H1 (cell line): ENCODE measurements around the gene KLHL3. TPM values are rescaled to one million over a fixed set of nuclear protein-coding genes. Genes with fewer than 3 reads are reported as not detected.

Experiments used
- TBP ChIP-seq: IDR thresholded peaks from 2 replicates; pipeline ENCODE4 v1.6.1; 2011; ENCODE audit warnings: low read depth, low read length, improper control_type of control experiment
- polyA plus RNA-seq, 7 experiments: library from polyadenylated mRNA; depleted of rRNA in 3 of 7; stranded (reverse) in 5 of 7; unstranded in 2 of 7; fragments of >200 nt in 5 of 7; fragments of 200-250 nt in 2 of 7; gene quantifications; 1 replicate in 5 of 7; 2 replicates in 1 of 7; 4 replicates in 1 of 7; pipeline versions ENCODE4 v1.2.1 to v1.2.3, GENCODE V29; 2011 to 2013; ENCODE audit warnings: missing spikeins in 2 of 7, mixed read lengths in 2 of 7
- total RNA-seq: library from RNA; stranded (reverse); fragmentation: NEBNext Ultra II Directional; extraction: Animal tissue kit (Norgen Biotek cat#: 25700); gene quantifications from 2 replicates; pipeline ENCODE4 v1.2.1, GENCODE V29; 2021

The KLHL3 gene
- total and polyA plus RNA-seq, 2 of the 8 experiments (the other 6 are each of a cell fraction or from before 2014, with no cell fraction given) = 7.4 to 13.7 TPM

DNA sequence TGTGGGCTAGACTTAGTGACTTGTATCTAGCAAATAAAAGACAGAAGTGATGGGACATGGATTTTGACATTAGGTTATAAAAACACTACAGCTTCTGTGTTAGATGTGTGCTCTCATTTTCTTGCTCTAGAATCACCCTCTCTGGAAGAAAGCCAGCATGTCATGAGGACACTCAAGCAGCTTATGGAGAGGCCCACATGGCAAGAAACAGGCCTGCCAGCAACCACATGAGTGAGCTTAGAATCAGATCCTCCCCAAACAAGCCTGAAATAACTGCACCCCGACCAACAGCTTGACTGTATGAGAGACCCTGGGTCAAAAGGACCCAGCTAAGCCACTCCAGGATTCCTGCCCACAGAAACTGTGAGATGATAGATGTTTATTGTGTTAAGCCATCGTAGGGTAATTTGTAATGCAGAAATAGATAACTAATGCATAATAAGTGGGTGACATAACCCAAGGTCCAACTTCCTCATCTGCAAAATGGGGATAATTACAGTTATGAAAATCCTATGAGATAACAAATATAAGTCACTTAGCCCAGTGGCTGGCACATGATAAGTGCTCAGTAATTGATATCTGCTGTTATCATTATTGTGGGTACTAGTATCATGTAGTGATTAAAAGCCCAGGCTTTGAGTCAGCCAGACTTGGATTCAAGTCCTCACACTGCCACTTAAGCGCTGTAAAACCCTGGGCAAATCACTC lies 86.5 kb downstream of the KLHL3 start (continued):
- TF ChIP-seq TBP = no peak
